ENCODE data around the gene SCYL2.
"Not testable (repeated sequence)": the region's sequence is repeated elsewhere in the genome, so short reads cannot be mapped to it uniquely, and the experiment has no call there.

The SCYL2 gene, protein sequence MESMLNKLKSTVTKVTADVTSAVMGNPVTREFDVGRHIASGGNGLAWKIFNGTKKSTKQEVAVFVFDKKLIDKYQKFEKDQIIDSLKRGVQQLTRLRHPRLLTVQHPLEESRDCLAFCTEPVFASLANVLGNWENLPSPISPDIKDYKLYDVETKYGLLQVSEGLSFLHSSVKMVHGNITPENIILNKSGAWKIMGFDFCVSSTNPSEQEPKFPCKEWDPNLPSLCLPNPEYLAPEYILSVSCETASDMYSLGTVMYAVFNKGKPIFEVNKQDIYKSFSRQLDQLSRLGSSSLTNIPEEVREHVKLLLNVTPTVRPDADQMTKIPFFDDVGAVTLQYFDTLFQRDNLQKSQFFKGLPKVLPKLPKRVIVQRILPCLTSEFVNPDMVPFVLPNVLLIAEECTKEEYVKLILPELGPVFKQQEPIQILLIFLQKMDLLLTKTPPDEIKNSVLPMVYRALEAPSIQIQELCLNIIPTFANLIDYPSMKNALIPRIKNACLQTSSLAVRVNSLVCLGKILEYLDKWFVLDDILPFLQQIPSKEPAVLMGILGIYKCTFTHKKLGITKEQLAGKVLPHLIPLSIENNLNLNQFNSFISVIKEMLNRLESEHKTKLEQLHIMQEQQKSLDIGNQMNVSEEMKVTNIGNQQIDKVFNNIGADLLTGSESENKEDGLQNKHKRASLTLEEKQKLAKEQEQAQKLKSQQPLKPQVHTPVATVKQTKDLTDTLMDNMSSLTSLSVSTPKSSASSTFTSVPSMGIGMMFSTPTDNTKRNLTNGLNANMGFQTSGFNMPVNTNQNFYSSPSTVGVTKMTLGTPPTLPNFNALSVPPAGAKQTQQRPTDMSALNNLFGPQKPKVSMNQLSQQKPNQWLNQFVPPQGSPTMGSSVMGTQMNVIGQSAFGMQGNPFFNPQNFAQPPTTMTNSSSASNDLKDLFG

DNA sequence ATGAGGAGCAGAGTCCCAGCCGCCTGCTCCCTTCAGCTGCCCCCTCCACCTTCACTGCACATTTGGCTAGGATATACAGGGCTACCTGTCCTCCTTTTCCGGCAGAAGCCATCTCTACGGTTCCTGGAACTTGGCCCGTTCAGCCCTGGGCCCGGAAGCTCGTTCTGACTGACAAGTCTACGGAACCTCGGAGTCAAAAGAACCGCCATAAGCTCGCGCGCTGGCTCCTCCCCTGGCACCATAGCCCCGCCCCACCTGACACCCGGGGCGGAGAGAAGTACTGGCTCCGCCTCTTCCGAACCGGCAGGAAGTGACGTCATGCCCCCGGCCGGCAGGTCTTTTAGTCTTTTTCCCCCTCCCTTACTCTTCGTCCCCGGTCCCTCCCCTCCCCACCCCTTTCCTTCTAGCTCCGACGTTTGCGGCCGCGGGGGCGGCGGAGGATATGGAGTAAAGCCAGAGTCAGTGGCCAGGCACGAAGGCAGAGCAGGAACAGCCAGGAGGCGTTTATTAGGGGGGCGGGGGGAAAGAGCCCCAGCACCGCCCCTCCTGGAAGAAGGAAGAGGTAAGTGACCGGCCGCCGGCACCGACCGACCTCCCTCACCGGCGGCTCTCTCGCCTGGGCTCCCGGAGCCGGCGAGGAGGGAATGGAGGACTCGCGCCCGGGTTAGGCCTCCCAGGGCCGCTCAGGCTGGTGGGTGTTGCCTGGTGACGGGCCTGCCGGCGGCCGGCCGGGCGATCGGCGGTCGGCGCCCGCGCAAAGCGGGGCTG is at the start of gene SCYL2, which contains the start of gene DEPDC4:
SCYL2 (plus strand) TSS at position 343 of the 768 bp plus-strand sequence. CDS start 15,794 bp downstream, outside the sequence.
DEPDC4 (minus strand) TSS at position 245 of the 768 bp plus-strand sequence; CDS start at position 242, 3 bp downstream.
- DNase-seq (ENCODE audit: low spot score), result peak; percentile 97

DNA sequence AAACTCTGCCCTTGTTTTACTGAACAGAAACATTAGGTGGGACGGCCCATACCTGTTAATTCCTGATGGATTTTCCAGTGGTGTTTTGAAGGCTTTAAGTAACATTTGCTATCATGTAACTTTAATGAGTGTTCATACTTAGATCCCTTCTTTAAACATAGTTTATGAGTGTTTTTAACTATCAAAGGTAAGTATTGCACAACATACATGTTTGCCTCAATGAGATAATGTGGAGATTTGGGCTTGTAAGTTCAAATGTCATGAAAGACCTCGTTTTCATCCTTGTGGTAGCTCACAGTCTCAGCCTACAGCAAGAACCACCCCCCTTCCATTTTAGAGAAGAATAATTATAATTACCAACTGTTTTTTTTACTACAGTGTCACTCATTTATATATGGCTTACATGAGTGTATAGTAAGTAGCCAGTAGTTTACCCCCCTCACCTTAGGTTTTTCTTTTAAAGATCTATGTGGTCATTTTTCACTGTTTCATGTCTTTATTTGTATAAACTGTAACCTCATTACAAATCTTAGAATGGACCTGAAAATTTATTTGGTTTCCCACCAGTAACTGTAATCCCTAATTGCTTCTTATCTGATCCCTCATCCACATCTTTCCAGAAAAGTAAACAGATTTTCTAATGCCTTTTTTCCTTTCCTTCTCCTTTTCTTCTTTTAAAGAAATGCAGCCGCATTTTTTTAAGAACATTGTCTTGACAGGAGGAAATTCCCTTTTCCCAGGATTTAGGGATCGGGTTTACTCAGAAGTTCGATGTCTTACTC is 47.5 kb upstream of the SCYL2 start:
- DNase-seq (ENCODE audit: low spot score), result no peak

DNA sequence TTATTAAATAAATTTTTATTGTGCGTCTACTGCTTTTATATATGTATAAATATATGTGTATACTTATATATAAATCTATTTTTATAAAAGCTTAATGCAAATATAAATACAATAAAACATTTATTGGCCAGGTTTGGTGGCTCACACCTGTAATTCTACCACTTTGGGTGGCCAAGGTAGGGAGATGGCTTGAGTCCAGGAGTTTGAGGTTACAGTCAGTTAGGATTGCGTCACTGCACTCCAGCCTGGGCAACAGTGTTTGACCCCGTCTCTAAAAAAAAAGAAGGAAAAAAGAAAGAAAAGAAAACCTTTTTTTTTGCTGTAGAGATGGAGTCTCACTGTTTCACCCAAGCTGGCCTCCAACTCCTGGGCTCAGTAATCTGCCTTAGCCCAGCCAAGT is 45.5 kb upstream of the SCYL2 start:
- DNase-seq (ENCODE audit: low spot score), result no peak

DNA sequence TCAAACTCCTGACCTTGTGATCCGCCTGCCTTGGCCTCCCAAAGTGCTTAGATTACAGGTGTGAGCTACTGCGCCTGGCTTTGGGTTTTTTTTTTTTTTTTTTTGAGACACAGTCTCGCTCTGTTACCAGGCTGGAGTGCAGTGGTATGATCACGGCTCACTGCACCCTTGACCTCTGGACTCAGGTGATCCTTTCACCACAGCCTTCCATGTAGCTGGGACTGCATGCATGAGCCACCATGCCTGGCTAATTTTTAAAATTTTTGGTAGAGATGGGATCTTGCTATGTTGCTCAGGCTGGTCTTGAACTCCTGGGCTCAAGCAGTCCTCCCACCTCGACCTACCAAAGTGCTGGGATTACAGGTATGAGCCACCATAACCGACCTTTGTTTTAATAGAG is 44.8 kb upstream of the SCYL2 start:
- DNase-seq (ENCODE audit: low spot score), result not testable (repeated sequence)

DNA sequence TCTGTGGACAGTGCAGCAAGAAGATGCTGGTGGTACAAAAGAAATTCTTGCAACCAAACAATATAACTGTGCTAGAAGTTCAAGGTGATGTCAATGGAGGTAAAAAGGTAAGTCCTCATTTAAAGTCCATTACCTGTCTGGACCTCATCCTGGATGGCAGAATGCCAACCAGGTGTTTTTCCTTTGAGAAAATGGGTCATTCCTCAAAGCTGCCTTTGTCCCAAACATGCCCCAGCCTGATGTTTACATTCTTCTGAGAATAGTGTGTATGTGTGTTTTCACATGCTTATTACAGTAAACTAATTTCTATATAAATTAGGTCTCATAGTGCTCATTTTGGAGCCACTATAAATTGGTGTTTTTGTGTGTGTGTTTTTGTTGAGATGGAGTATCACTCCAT is 41.5 kb upstream of the SCYL2 start:
- DNase-seq (ENCODE audit: low spot score), result no peak

DNA sequence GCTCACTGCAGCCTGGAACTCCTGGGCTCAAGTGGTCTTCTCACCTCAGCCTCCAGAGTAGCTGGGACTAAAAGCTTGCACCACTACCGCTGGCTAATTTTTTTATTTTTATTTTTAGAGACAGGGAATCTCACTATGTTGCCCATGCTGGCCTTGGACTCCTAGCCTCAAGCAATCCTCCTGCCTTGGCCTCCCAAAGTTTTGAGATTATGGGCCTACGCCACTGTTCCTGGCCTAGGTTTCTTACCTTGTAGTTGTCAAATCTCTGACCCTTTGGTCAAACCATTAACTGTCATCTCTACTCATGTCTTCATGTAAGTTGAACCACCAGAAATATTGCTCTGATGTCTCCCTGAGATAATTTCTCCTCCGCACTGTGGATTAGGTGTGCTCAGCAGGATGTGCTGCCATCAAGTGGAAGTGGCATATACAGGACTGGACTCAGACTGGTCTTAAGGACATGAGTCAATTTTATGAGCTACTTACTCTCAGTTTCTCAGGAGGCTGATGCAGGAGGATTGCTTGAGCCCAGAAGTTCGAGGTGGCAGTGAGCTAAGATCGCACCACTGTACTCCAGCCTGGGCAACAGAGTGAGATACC is 37.8 kb upstream of the SCYL2 start:
- DNase-seq (ENCODE audit: low spot score), result no peak

DNA sequence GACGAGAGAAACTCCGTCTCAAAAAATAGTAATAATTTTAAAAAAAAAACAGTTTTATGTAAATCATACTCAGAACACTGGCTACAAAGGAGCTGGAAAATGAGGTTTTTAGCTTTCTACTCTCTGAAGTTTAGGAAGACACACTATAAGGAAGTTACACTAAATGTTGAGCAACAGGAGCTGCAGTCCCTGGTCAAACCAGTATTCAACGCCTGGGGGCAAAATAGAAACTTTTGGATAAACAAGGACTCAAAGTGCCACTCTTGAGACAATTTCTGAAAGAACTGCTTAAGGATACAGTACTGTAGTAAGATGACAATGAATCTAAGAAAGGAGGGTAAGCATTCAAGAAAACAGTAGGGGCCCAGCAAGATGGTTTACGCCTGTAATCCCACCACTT is 37.1 kb upstream of the SCYL2 start:
- no peak for DNase-seq (ENCODE audit: low spot score)

DNA sequence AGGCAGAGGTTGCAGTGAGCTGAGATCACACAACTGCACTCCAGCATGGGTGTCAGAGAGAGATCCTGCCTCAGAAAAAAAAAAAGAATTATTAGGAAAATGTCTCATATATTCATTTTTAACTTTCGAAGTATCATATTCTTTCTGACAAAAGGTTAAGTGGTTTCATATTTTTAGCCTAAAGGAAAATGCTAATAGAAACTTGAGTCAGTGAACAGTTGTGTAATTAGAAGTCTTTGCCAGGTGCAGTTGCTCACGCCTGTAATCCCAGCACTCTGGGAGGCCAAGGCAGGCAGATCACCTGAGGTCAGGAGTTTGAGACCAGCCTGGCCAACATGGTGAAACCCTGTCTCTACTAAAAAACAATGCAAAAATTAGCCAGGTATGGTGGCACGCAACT is 35.1 kb upstream of the SCYL2 start:
- not testable (repeated sequence) for DNase-seq (ENCODE audit: low spot score)

DNA sequence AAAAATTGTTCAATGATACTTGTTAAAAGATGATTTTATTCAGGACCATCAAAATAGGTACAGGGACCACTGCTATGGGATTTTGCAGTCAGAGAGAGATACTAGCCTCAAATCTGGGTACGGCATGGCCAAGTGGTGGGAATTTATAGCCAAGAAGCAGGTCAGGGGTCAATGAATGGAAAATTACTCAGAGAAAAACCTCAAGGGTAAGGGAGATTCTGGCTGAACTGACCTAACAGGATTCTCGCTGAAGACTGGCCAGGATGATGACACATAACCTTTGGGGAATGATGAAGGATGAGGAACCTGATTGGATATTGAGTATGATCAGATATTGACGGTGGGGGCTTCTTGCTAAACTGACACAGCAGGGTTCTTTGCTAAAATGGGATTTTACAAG is 32.8 kb upstream of the SCYL2 start:
- no peak for DNase-seq (ENCODE audit: low spot score)

DNA sequence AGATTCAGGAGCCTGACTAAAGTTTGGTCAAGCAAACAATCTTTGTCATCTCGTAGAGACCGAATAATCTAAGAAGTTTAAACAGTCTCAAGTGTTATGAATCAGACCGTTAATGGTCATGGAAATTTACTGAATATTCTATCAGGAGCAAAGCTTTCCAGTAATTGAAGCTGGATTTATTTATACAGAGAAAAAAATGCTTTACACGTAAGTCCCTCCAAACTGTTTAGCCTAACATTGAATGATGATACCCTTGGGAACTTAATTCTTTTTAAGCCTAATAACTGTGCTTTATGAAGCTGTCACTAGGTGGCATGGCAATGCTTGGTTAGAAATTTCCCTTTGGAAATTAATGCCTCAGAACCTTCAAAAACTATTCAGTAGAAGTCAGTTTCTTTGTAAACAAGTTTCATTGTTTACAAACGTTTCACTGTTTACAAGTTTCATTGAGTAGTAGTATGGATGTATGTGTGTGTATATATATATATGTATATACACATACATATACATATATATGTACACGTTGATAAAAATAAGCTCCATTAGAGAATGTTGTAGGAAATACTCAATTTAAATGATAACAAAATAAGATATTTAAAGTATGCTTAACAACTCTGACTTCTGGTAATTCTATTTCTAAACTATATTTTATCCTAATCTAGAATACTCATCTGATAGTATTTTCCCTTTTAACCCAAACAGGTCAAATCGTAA is 32.2 kb upstream of the SCYL2 start:
- DNase-seq (ENCODE audit: low spot score), result peak; percentile 32

DNA sequence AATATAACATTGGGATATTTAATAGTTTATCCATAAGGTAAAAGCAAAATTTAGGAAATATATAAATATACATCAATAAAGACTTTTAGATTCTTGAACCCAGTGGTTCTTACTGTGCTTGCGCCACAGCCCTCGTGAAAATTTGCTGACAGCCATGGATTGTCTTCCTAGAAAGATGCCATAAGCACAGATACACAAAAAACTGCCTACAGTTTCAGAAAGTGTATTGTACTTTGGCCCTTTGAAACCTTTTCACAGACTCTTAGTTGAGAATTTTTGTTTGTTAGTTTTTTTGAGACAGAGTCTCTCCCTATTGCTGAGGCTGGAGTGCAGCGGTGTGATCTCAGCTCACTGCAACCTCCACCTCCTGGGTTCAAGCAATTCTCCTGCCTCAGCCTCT is 28.2 kb upstream of the SCYL2 start:
- no peak for DNase-seq (ENCODE audit: low spot score)

DNA sequence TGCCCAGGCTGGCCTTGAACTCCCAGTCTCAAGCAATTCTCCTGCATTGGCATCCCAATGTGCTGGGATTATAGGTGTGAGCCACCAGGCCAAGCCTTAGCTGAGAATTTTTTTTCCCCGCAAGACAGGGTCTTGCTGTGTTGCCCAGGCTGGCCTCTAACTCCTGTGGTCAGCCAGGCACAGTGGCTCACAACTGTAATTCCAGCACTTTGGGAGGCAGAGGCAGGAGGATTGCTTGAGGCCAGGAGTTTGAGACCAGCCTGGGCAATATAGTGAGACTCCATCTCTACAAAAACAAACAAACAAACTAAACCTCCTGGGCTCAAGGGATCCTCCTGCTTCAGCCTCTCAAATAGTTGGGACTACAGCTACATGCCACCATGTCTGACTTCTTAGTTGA is 27.4 kb upstream of the SCYL2 start:
- DNase-seq (ENCODE audit: low spot score), result no peak

DNA sequence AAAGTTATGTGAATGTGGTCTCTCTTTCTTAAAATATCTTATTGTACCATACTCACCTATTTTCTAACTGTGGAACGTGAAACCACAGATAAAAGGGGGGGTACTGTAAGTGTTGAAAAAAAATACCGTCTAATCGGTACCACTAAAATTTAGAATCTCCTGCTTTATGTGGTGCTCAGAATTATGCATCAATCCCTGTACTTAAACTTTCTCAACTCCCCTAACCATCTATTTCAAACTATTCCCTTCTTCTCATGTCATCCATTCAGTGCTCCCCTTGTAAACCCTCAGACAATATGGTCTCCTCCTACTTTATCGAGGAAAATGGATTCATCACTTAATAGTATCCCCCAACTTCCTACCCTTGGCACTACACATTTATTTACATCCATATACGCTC is 23.8 kb upstream of the SCYL2 start:
- no peak for DNase-seq (ENCODE audit: low spot score)

DNA sequence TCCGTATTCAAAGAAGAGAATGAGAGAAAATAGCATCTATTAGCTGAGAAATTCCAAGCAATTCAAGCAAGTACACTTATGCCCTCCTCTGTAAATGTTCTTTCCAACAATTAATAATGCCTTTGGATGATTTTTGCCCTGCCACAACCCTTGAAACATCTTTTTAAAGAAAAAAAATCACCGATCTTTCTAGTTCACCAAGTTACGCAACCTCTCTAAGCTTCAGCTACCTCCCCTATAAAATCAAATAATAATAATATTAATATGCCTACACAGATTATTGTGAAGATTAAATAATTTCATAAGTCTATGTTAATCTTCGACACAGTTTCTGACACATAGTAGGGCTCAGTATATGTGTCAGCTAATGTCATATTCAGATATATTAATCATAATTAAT is 19.2 kb upstream of the SCYL2 start:
- DNase-seq (ENCODE audit: low spot score), result no peak

DNA sequence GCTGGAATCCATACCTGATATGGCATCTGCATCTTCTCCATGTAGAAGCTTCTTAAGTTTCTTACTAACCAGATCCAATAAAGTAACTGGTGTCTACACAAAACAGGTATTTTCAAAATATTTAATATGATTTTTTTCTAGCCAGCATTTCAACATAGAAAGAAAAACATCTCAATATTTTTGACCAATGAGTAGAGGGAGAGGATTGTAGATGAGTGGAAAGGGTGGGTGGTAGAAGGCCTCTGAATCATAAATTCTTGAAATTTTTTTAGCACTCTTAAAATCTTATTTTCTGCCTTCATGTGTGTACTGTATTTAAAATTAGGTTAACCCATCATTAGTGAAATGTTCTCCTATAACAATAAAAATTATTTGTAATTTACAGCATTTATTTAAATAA is 18.1 kb upstream of the SCYL2 start:
- DNase-seq (ENCODE audit: low spot score), result no peak

DNA sequence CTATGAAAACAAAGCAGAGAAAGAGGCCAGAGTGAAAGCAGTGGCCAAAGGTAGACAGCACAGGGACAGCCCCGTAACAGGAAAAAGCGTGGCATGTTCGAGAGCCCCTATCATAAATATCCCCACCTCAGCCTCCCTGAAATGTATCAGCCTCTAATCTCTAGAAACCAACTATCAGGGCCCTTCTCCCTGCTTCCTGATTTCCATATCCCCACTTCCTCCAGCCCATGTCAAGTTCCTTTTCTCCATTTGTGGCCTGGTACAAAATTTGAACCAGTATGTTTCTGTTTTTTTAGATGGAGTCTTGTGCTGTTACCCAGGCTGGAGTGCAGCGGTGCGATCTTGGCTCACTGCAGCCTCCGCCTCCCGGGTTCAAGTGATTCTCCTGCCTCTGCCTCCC is 17.0 kb upstream of the SCYL2 start:
- DNase-seq (ENCODE audit: low spot score), result no peak

DNA sequence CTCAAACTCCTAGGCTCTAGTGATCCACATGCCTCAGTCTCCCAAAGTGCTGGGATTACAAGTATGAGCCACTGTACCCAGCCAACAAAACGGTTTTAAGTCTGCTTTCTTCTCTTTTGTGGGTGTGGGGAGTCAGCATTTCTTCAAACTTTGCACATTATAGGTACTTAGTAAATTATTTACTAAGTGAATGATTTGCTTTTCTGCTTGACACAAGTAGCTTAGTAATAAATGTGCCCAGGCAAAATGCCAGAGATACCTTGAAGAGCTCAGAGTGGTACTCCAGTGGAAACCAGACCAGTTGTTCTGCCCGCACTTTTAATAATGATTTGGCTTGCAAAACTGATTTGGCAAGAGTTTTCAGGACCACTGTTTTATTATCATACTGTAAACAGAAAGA is 15.1 kb upstream of the SCYL2 start:
- no peak for DNase-seq (ENCODE audit: low spot score)

DNA sequence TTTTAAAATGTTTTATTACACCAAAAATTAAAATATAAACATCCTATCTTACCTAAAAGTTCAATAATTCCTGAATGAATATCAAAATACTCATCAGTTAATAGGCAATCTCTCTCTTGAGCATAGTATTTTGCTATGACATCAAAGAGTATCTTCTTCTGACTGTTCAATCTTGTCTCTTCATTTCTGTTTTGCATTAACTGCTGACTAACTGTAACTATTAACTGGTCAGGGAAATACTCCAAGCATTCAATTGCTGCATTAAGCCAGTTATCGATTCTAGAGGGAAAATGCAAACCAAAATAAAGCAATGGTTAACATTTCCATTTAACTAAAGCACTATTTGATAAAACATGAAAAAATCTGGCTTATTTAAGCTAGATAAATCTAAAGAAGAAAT is 13.5 kb upstream of the SCYL2 start:
- no peak for DNase-seq (ENCODE audit: low spot score)

DNA sequence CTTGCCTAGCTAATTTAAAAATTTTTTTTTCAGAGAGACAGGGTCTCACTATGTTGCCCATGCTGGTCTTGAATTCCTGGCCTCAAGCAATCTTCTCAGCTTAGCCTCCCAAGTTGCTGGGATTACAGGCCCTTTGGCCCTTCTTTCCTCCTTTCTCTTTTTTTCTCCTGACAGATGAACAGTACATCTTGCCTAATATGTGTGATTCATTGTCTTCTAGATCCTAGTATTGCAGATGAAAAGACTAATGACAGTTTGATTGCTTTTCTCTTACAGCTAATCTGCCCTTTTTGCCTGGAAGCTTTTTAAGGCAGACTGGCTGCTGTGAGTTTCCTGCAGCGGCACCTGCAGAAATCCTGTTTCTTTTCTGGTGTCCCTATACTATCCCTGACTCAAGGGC is 12.1 kb upstream of the SCYL2 start:
- no peak for DNase-seq (ENCODE audit: low spot score)

DNA sequence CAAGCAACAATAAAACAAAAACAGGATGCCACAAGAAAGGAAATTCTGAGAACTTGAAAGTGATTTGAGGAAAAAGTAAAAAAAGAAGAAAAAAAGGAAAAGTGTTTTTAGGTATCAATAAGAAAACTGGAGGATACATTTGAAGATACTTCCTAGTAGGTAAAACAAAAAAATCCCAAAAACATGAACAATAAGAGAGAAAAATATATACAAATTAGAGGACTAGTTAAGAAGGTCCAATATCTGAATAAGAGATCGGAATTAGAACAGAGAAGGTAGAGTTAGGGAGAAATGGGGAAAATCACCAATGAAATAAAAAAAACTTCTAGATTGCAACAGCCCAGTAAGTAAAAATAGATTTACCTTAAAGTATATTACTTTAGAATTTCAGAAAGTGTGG is 8.8 kb upstream of the SCYL2 start:
- no peak for DNase-seq (ENCODE audit: low spot score)

Data from globus pallidus (tissue), 1 donor.